Neural progenitor cell (in vitro differentiated cells): ENCODE results near the gene DCHS1. TPM values are rescaled to one million over a fixed set of nuclear protein-coding genes. Genes with fewer than 3 reads are reported as not detected.

Experiments used
- DNase-seq: peaks from one replicate; pipeline ENCODE4 v3.0.0-alpha.2; 2016; ENCODE audit warnings: low spot score
- H2AFZ ChIP-seq: fragments of 200-600 bp; sonication (generic); replicated peaks from 2 replicates; pipeline ENCODE4 v1.6.1; 2016; ENCODE audit warnings: antibody characterized with exemption
- H3F3A ChIP-seq: fragments of 200-600 bp; sonication (generic); 2 replicates; pipeline ENCODE4 v1.6.1; 2016; ENCODE audit warnings: antibody characterized with exemption, low read depth
- H3K27ac ChIP-seq: fragments of 200-600 bp; sonication (generic); 2 replicates; pipeline ENCODE4 v1.5.1; 2016; ENCODE audit warnings: mild to moderate bottlenecking
- H3K27me3 ChIP-seq: fragments of 200-600 bp; sonication (generic); 2 replicates; pipeline ENCODE4 v1.6.1; 2016; ENCODE audit warnings: mild to moderate bottlenecking, moderate library complexity
- H3K36me3 ChIP-seq: fragments of 200-600 bp; sonication (generic); 2 replicates; pipeline ENCODE4 v1.5.1; 2016
- H3K4me1 ChIP-seq: fragments of 200-600 bp; sonication (generic); 2 replicates; pipeline ENCODE4 v1.6.1; 2016; ENCODE audit warnings: mixed run types
- H3K4me2 ChIP-seq: fragments of 200-600 bp; sonication (generic); 2 replicates; pipeline ENCODE4 v1.6.1; 2016
- H3K4me3 ChIP-seq: fragments of 200-600 bp; sonication (generic); 2 replicates; pipeline ENCODE4 v1.5.1; 2016
- H3K79me2 ChIP-seq: fragments of 200-600 bp; sonication (generic); 2 replicates; pipeline ENCODE4 v1.6.1; 2016; ENCODE audit warnings: low read depth
- H3K9ac ChIP-seq: fragments of 200-600 bp; sonication (generic); 2 replicates; pipeline ENCODE4 v1.6.1; 2016
- H3K9me3 ChIP-seq: fragments of 200-600 bp; sonication (generic); 2 replicates; pipeline ENCODE4 v1.5.1; 2016; ENCODE audit warnings: low read depth
- H4K20me1 ChIP-seq: fragments of 200-600 bp; sonication (generic); 2 replicates; pipeline ENCODE4 v1.6.1; 2016; ENCODE audit warnings: low read depth
- H3K27ac Mint-ChIP-seq: 3 replicates; pipeline ENCODE4 v1.8.0; 2021; ENCODE audit warnings: mixed read lengths
- H3K27me3 Mint-ChIP-seq: 2 replicates; pipeline ENCODE4 v1.8.0; 2022; ENCODE audit warnings: low read depth, mild to moderate bottlenecking, inconsistent platforms, moderate library complexity, mixed read lengths; ENCODE audit not compliant: insufficient read depth
- H3K36me3 Mint-ChIP-seq: 3 replicates; pipeline ENCODE4 v1.8.0; 2021; ENCODE audit warnings: mixed read lengths
- H3K4me1 Mint-ChIP-seq: 3 replicates; pipeline ENCODE4 v1.8.0; 2021; ENCODE audit warnings: mixed read lengths
- H3K4me3 Mint-ChIP-seq: 3 replicates; pipeline ENCODE4 v1.8.0; 2021; ENCODE audit warnings: mild to moderate bottlenecking, moderate library complexity, mixed read lengths
- H3K9me3 Mint-ChIP-seq: 3 replicates; pipeline ENCODE4 v1.8.0; 2020; ENCODE audit warnings: mixed read lengths
- EZH2 ChIP-seq: fragments of 200-600 bp; sonication (generic); IDR thresholded peaks from 2 replicates; pipeline ENCODE4 v1.6.1; 2017; ENCODE audit warnings: antibody characterized with exemption, mild to moderate bottlenecking, moderate library complexity
- EZH2phosphoT487 ChIP-seq: fragments of 200-600 bp; sonication (generic); IDR thresholded peaks from 2 replicates; pipeline ENCODE4 v1.6.1; 2017; ENCODE audit warnings: antibody characterized with exemption
- total RNA-seq: library from RNA; depleted of rRNA; stranded (reverse); fragments of >200 nt; gene quantifications from 2 replicates; pipeline ENCODE4 v1.2.3, GENCODE V29; 2015; ENCODE audit warnings: low replicate concordance
- TF ChIP-seq, protein P1 (sequence below): fragments of 200-600 bp; sonication (generic); IDR thresholded peaks from 2 replicates; pipeline ENCODE4 v1.5.1; 2017; ENCODE audit warnings: antibody characterized with exemption, mild to moderate bottlenecking

DCHS1 gene
- total RNA-seq, 1 donor from 2014 or later, result 4.5 TPM

DNA sequence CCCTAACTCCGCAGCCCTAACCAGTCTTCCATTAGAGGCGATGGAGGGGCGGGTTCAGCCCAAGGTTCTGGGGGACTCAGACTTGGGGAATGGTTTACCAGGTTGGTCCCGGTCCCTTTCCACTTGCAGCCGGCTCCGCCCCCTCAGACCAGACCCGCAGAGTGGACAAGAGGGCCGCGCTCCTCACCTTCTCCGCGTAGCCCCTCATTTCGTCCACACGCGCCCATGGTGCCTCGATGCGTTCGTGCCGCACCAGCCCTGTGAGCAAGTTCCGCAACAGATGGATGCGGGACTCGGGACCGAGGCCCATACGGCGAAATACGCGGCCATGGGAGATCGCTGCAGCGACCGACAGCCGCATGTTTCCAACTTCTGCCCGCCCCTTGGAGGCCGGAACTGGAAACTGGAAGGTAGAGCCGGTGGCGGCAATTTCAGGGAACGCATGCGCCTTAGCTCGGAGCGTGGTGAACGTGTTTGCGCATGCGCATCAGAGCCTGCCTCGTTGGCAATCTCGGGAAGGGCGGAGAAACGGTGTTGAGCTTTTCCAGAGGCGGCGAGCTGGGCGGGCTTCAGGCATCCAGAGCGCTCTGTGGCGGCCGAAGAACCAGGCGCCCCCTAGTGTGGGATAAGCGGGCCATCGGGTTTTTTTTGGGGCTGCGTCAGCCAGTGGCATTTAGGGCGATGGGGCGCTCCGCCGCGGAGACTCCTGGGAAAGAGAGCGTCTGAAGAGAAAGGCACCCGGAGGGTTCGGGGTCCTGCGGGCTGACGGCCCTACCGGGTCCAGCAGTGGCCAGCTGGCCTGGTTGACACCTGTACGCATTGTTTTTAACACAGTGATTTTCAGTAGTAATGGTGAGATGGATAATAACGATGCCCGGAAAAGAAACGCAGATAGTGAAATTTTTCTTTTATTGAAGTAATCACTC, 27.6 kb upstream of the DCHS1 start, which contains the start of gene MRPL17:
TSS of gene MRPL17 (minus strand) at position 405 of the 926 bp plus-strand sequence. CDS start at position 361, 44 bp downstream.
- Mint-ChIP-seq H3K9me3 (peaks cover 6% of the 10 kb centered on the region), H3K27me3 (peaks cover 7% of the 10 kb centered on the region), H3K4me1 (peaks cover 16% of the 10 kb centered on the region), H3K4me3 (peak within 1 kb of the TSS; percentile 99), H3K27ac (peak within 1 kb of the TSS; percentile 99), H3K36me3 (peaks cover 23% of the 10 kb centered on the region)
- Histone ChIP-seq H4K20me1 (peaks cover 15% of the 10 kb centered on the region), H3K4me1 (peaks cover 15% of the 10 kb centered on the region), H3K4me3 (peak within 1 kb of the TSS; percentile 69), H3K79me2 (peaks cover 28% of the 10 kb centered on the region), H3K27ac (peak within 1 kb of the TSS; percentile 82), H3K4me2 (peak within 1 kb of the TSS; percentile 83), H3K36me3 (peaks cover 8% of the 10 kb centered on the region), H3K27me3 (no peaks in the 10 kb centered on the region), H2AFZ (peak within 1 kb of the TSS; percentile 90), H3K9me3 (no peaks in the 10 kb centered on the region), H3K9ac (peak within 1 kb of the TSS; percentile 77), H3F3A (peaks cover 28% of the 10 kb centered on the region)
- no peak for TF ChIP-seq EZH2phosphoT487
- TF ChIP-seq EZH2, result no peak
- TF ChIP-seq, protein P1, sequence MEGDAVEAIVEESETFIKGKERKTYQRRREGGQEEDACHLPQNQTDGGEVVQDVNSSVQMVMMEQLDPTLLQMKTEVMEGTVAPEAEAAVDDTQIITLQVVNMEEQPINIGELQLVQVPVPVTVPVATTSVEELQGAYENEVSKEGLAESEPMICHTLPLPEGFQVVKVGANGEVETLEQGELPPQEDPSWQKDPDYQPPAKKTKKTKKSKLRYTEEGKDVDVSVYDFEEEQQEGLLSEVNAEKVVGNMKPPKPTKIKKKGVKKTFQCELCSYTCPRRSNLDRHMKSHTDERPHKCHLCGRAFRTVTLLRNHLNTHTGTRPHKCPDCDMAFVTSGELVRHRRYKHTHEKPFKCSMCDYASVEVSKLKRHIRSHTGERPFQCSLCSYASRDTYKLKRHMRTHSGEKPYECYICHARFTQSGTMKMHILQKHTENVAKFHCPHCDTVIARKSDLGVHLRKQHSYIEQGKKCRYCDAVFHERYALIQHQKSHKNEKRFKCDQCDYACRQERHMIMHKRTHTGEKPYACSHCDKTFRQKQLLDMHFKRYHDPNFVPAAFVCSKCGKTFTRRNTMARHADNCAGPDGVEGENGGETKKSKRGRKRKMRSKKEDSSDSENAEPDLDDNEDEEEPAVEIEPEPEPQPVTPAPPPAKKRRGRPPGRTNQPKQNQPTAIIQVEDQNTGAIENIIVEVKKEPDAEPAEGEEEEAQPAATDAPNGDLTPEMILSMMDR, result peak; percentile 87
- DNase-seq, result peak; percentile 100

DNA sequence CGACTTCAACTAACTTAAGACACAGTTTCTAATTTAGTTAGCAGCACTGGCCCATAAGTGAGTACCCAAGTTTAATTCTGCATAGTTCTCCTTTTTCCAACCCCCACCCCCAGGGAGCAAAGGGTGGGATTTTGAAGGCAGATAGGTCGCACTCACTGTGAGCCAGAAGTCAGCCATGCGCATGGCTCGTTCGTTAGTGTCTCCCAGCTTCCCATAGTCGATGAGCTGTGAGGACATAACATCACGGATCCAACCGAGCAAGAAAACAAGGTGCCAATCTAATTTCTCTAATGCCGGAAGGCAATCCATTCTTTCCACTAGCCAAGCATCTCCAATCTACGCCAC, 27.0 kb upstream of the DCHS1 start:
- Histone ChIP-seq H4K20me1 (peaks cover 15% of the 10 kb centered on the region), H3K79me2 (peaks cover 28% of the 10 kb centered on the region), H3K9ac (peak overlapping the region; percentile 77), H3K4me1 (peaks cover 15% of the 10 kb centered on the region), H3K36me3 (peaks cover 8% of the 10 kb centered on the region), H3K4me2 (peak overlapping the region; percentile 83), H3K4me3 (peak overlapping the region; percentile 69), H2AFZ (no peak overlapping the region), H3K27me3 (no peaks in the 10 kb centered on the region), H3F3A (peaks cover 28% of the 10 kb centered on the region), H3K27ac (no peak overlapping the region), H3K9me3 (no peaks in the 10 kb centered on the region)
- H3K27ac Mint-ChIP-seq, result peak overlapping the region; percentile 94
- H3K4me3 Mint-ChIP-seq, result peak overlapping the region; percentile 99
- peaks cover 16% of the 10 kb centered on the region for H3K4me1 Mint-ChIP-seq
- no peak for DNase-seq
- TF ChIP-seq, protein P1, result no peak
- TF ChIP-seq EZH2phosphoT487, result no peak
- TF ChIP-seq EZH2, result no peak
- peaks cover 6% of the 10 kb centered on the region for H3K9me3 Mint-ChIP-seq
- peaks cover 7% of the 10 kb centered on the region for H3K27me3 Mint-ChIP-seq
- peaks cover 23% of the 10 kb centered on the region for H3K36me3 Mint-ChIP-seq

DNA sequence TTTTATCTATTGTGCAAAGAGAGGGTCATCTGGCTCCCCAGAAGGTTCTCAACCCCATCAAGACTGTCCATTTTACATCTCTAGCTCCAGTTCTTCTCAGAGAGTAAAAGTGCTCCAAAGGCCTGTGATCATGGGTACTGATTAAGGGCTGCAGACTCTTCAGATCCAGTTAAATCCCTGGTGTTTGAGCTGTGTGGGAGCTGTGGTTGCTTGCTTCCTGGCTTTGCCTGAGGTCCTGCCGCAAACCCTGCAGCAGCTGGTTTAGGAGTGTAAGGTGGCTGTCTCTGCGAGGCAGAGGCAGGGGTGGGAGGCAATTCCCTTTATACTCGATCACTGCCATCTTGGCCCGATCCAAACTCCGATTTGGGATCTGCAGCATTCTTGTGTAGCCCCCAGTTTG, 26.3 kb upstream of the DCHS1 start:
- Histone ChIP-seq H2AFZ (no peak overlapping the region), H3K27ac (no peak overlapping the region), H3K9ac (peak overlapping the region; percentile 77), H3F3A (peaks cover 28% of the 10 kb centered on the region), H3K79me2 (peaks cover 28% of the 10 kb centered on the region), H3K4me1 (peaks cover 15% of the 10 kb centered on the region), H4K20me1 (peaks cover 15% of the 10 kb centered on the region), H3K4me3 (peak overlapping the region; percentile 69), H3K4me2 (peak overlapping the region; percentile 83), H3K27me3 (no peaks in the 10 kb centered on the region), H3K36me3 (peaks cover 8% of the 10 kb centered on the region), H3K9me3 (no peaks in the 10 kb centered on the region)
- TF ChIP-seq EZH2 (no peak), EZH2phosphoT487 (no peak)
- TF ChIP-seq, protein P1, result no peak
- Mint-ChIP-seq H3K4me3 (peak overlapping the region; percentile 99), H3K27ac (peak overlapping the region; percentile 94), H3K9me3 (no peaks in the 10 kb centered on the region), H3K27me3 (peaks cover 7% of the 10 kb centered on the region), H3K4me1 (peaks cover 16% of the 10 kb centered on the region), H3K36me3 (peaks cover 23% of the 10 kb centered on the region)
- DNase-seq, result peak; percentile 12
